NCI-H2171 (cell line): ENCODE results near the gene PPP1R14C.

ENCODE experiments used
- DNase-seq: peaks from one replicate; lab custom pipeline; 2025; lab: John Stamatoyannopoulos, UW

PPP1R14C gene

DNA sequence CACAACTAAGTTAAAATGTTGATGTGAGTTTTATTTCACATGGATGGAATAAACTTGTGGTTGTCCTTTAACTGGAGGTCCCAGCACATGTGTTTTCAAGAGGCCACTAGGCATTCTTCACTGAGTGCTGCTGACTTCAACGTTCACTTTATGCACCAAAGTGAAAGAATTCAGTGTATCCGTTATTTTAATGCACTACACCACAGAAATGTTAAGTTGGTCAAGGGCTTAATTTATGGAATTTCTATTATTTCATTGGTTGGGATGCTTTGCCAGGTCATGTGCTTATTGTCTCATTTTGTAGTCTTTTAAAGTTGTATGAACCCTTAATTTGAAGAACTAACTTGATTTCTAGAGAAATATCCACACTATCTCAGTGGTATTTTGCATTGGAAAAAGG is 106.4 kb downstream of the PPP1R14C start:
- no peak for DNase-seq

- no peak for DNase-seq
Observed at GRCh38 chr6:150250826-150251225, 108.0 kb downstream of the PPP1R14C start.

DNA sequence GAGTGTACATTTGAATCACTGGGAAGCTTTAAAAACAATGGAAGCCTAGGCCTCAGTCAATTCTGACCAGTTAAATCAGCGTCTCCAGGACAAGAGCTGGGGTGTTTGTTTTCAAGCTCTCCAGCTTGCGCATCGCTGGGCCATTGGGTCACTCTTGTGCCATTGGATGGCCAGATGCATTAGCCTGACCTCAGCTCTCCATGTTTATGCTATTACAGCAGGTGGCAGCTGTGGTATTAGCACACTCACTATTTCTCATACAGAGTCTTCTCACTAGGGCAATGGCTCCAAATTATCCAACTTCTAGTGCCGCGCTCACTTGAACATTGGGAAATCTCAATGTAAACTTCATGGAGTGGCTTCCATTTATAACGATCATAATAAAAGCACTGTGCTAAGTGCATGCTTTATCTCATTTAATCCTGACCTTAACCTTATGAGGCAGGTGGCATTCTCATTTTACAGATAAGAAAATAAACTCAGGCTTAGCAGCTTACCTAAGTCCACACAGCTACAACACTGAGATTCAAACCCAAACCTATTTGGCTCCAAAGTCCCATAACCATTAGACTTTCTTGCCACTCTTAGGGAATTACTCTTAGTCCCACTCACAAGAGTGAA is 108.8 kb downstream of the PPP1R14C start:
- DNase-seq = no peak

- no peak for DNase-seq
Observed at GRCh38 chr6:150252714-150253444, 110.0 kb downstream of the PPP1R14C start.

DNA sequence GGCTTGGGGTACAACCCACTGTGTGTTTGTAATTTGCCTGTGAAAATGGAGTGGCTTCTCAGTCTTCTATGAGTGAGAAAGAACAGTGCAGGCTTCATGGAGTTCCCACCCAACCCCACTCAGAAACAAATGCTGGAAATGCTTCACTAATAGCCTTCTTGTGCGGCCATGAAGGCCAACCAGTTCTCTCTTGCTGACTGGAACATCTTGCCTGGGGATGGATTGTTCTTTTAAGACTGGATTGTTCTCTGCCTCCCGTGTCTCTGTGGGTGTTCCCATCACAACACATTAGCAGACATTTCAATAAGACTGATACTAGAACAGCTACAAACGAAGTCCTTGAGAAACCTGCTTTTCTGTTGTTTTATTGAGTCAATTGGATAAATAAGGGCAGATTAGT is 110.6 kb downstream of the PPP1R14C start:
- no peak for DNase-seq

- DNase-seq = no peak
Observed at GRCh38 chr6:150254770-150255169, 111.9 kb downstream of the PPP1R14C start.

- DNase-seq = no peak
Observed at GRCh38 chr6:150255840-150256239, 113.0 kb downstream of the PPP1R14C start.

DNA sequence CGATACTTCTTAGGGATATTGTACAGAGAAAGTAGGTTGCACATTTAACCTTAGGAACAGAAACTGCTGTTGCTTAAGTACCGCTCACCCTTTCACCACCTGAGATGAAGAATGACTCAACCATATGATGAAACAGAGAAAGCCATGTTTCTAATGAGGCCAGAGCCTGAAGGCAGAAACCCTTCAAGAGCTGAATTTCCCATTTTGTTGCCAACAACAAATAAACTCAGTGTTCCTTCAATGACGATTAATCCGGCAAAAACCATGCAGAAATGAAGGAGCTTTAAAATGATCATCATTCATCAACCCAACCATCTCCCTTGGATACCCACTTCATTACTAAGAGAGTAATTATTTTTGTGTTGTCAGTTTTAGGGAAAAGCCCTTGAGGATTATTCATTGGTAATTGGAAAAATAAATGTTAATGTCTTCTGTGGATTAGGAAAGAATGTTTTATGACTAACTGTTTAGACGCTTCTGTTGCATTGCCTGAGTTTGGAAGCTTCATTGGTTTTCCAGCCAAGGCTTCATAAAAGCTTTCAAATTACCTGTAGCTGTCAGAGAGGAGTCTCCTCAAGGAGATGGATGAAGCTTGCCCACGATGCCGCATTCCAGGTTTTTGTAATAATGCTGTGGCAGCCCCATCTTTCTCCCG is 113.9 kb downstream of the PPP1R14C start:
- no peak for DNase-seq

GRCh38 chr6:150258381-150258780 is 115.5 kb downstream of the PPP1R14C start:
- no peak for DNase-seq

DNA sequence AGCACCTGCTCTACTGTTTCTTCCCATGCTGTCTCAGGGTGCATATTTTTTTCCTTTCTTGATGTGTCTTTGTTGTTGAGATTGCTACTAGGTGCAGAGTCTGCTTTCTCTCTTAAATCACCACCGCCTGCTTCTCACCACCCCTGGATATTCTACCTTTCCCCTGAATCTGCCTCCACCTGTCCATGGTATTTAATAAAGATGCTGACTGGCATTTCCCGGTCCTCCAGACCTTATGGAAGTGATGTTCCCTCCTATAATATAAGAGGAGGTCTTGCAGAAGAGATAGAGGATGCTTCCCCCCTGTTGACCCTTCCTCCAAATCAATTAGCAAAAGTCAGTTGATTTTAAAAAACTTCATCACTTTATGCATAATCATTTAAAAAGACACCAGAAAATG is 118.1 kb downstream of the PPP1R14C start:
- no peak for DNase-seq

- DNase-seq = no peak
Observed at GRCh38 chr6:150261997-150262697, 119.3 kb downstream of the PPP1R14C start.

DNA sequence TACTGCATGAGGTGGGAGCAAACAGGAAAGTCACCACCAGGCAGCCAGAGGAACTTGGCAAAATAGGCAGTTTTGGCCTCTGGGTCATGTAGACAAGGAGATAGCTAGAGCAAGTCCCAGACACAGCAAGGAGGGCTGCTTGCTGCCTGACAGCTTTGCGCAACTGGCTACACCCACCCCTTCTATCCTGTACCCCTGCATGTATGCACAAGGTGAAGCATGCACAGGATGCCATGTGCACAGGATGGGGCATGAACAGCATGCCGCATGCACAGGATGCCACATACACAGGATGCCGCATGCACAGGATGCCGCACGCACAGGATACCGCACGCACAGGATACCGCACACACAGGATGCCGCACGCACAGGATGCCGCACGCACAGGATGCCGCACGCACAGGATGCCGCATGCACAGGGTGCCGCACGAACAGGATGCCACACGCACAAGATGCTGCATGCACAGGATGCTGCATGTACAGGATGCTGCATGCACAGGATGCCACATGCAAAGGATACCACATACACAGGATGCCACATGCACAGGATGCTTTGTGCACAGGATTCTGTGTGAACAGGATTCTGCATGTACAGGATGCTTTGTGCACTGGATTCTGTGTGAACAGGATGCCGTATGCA is 121.0 kb downstream of the PPP1R14C start:
- DNase-seq = no peak

GRCh38 chr6:150266309-150266708 is 123.5 kb downstream of the PPP1R14C start:
- DNase-seq = no peak

GRCh38 chr6:150266963-150267685 is 124.3 kb downstream of the PPP1R14C start:
- DNase-seq = no peak

DNA sequence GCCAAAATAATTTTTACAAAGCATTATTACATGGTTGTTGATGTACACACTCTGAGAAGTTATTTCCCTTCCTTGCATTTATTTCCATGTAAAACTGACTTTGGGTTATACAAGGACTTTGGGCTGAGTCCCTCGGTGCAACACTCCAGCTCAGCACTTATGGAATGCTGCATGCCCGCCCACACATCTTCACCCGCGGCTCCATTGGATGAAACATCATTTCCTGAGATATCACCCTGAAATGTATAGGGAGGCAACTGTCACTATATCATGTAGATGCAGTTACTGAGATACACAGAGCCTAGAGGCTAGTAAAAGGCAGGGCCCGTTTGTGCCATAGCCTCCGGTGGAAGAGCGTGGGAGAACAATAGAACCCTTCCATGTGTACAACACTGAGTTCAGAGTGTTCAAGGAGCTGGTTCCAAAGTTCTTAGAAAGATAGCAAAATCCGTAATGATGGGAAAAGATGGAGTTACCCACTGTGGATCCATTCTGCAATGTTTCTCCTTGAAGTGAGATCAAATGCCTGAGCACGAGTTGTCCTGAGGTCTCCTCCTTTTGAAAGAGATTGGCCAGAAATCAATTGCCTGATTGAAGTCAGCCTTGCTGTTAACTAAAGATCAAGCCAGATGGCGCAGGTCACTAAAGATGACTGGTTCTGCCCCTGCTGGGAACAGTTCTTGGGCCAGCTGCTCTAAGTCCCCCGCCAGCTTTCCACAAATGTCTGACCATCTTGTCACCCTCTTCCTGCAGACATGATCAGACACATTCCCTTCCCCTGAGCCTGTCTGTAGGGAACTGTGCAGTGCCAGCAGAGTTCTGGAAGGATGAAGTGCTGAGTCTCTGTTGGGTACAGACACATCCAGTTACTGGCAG is 125.1 kb downstream of the PPP1R14C start:
- DNase-seq = no peak

DNA sequence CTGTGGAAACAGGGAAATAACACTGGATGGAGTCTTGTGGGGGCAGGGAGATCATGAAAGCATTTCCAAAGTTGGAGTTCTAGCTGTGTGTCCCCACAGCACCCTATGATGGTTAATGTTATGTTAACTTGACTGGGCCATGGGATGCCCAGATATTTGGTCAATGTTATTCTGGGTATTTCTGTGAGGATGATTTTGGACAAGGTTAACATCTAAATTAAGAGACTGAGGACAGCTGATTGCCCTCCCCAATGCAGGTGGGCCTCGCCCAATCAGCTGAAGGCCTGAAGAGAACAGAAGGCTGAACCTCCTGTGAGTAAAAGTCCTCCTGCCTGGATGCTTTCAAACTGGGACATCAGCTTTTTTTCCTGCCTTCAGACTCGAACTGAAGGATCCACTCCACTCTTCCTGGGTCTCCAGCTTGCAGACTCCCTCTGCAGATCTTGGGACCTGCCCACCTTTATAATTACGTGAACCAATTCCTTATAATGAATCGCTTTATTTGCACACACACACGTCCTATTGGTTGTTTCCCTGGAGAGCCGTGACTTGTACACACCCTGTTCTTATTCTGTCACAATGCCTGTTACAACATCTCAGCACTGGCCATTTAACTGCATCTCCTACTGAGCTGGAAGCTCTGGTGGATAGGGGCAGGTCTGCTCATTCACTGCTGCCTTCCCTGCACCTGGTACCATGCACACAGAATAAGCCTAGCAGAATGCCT is 126.4 kb downstream of the PPP1R14C start:
- DNase-seq = no peak

- DNase-seq = no peak
Observed at GRCh38 chr6:150269857-150270223, 127.0 kb downstream of the PPP1R14C start.

DNA sequence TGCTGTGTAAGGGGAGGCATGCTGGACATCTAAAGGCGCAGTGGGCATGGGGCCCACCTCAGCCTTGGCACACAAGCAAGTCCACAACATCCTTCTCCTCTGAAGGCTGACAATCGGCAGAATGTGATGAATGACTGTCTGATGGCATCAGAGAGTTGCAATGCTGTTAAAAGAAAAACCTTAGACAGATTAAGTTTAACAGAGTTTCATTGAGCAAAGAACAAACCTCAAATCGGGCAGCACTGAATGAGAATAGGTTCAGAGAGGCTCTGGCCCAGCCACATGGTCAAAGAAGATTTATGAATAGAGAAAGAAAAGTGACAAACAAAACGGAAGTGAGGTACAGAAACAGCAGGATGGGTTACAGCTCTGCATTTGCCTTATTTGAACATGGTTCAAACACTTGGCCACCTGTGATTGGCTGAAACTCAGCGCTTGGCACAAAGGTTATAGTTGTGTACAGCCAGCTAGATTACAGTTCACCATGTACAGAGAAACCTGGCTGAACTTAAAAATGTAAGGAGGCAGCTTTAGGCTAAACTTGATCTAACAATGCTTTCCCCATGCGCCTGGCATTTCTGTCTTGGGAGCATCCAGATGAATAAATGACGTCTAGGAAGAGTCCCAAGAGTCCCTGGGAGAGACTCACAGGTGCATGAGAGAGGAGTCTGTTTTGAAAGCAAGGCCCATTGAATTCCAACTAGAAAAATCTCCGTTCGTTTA is 127.6 kb downstream of the PPP1R14C start:
- no peak for DNase-seq

DNA sequence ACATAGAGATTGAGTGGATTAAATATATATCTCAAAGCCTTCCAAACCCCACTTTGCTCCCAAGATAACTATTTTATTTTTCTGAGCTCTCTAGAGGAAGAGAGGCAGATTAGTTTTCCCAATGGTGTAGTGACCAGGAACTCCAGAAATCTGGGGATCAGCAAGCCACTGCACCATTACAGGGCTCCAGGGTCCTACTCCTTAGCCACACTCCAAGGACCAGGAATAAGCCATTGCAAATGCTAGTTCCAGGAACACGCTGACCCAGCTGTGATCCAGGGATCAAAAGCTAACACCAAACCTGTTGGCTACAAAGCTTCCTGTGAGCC is 128.3 kb downstream of the PPP1R14C start:
- no peak for DNase-seq
